NCI-H1930 (cell line): ENCODE data around the gene WDR1.
A peak's percentile ranks its signal among the peaks of the same experiment; 100 is the strongest.
"Not testable (repeated sequence)": the region's sequence is repeated elsewhere in the genome, so short reads cannot be mapped to it uniquely, and the experiment has no call there.

Source experiments
- DNase-seq, 2 experiments: peaks; one replicate each; lab custom pipeline; 2025; lab: John Stamatoyannopoulos, UW

The WDR1 gene

GRCh38 chr4:10131202-10131601 lies 14.6 kb upstream of the WDR1 start:
- DNase-seq: no peak

GRCh38 chr4:10130178-10130888 lies 13.7 kb upstream of the WDR1 start:
- DNase-seq: no peak

GRCh38 chr4:10129196-10130177 lies 12.9 kb upstream of the WDR1 start:
- no peak for DNase-seq

GRCh38 chr4:10128761-10129160 lies 12.2 kb upstream of the WDR1 start:
- no peak for DNase-seq

- not testable (repeated sequence) for DNase-seq
Measured at GRCh38 chr4:10127531-10127930, 10.9 kb upstream of the WDR1 start.

GRCh38 chr4:10124167-10124930 lies 7.8 kb upstream of the WDR1 start:
- DNase-seq: no peak

GRCh38 chr4:10123227-10124101 lies 6.9 kb upstream of the WDR1 start:
- no peak for DNase-seq

- no peak for DNase-seq
Measured at GRCh38 chr4:10122236-10122932, 5.8 kb upstream of the WDR1 start.

GRCh38 chr4:10121568-10122208 lies 5.1 kb upstream of the WDR1 start:
- no peak for DNase-seq

GRCh38 chr4:10120943-10121567 lies 4.5 kb upstream of the WDR1 start:
- no peak for DNase-seq

GRCh38 chr4:10119773-10120172 lies 3.2 kb upstream of the WDR1 start:
- no peak for DNase-seq

- DNase-seq: no peak
Measured at GRCh38 chr4:10119278-10119677, 2.7 kb upstream of the WDR1 start.

- DNase-seq: no peak
Measured at GRCh38 chr4:10118048-10119004, 1.7 kb upstream of the WDR1 start.

GRCh38 chr4:10117359-10118047 lies 904 bp upstream of the WDR1 start:
- DNase-seq: no peak

GRCh38 chr4:10115797-10116568 lies 616 bp downstream of the WDR1 start:
- peak in 1 of 2 experiments; percentile 3 for DNase-seq

- no peak for DNase-seq
Measured at GRCh38 chr4:10115271-10115796, 1.3 kb downstream of the WDR1 start.

GRCh38 chr4:10114607-10115006 lies 2.0 kb downstream of the WDR1 start:
- DNase-seq: no peak
